Umbilical cord (tissue), 2 donors: ENCODE data around the gene FAM227A. TPM values are rescaled to one million over a fixed set of nuclear protein-coding genes. Genes with fewer than 3 reads are reported as not detected.

ENCODE experiments used
- DNase-seq: peaks from one replicate; pipeline ENCODE4 v3.0.0-alpha.2; 2015; ENCODE audit warnings: low spot score
- total RNA-seq: library from RNA; depleted of rRNA; stranded (reverse); fragments of >200 nt; gene quantifications from one replicate; pipeline ENCODE4 v1.2.3, GENCODE V29; 2014; ENCODE audit warnings: low replicate concordance; ENCODE audit not compliant: insufficient read depth

Gene FAM227A
- total RNA-seq, 1 donor from 2014 or later: 3.1 TPM

- DNase-seq: no peak
Observed at GRCh38 chr22:38540701-38541100, 115.5 kb downstream of the FAM227A start.

GRCh38 chr22:38531251-38531938 lies 124.8 kb downstream of the FAM227A start:
- no peak for DNase-seq

Other genes starting within 250 kb of the FAM227A start
- gene KCNJ4, start 201.2 kb downstream of the FAM227A start, total RNA-seq: not detected
- 71.7 TPM for gene KDELR3, start 188.3 kb downstream of the FAM227A start, total RNA-seq
- 353 TPM for gene DDX17, start 150.1 kb downstream of the FAM227A start, total RNA-seq
- 4.6 TPM for gene DMC1, start 86.2 kb downstream of the FAM227A start, total RNA-seq
- gene CBY1, start 246 bp upstream of the FAM227A start, total RNA-seq: 38.5 TPM
- gene TOMM22, start 25.6 kb upstream of the FAM227A start, total RNA-seq: 36.1 TPM
- 44.5 TPM for gene JOSD1, start 44.6 kb upstream of the FAM227A start, total RNA-seq
- 17.1 TPM for gene GTPBP1, start 49.6 kb upstream of the FAM227A start, total RNA-seq
- gene SUN2, start 99.6 kb upstream of the FAM227A start, total RNA-seq: 127 TPM
- gene DNAL4, start 137.8 kb upstream of the FAM227A start, total RNA-seq: 9.9 TPM
- 3.9 TPM for gene NPTXR, start 187.6 kb upstream of the FAM227A start, total RNA-seq
- 51.8 TPM for gene CBX6, start 215.8 kb upstream of the FAM227A start, total RNA-seq